HL-60/S4 treated with phorbol 12-myristate 13-acetate at 8.2 ng/mL for 4 days and 3 days (cell line): Measurements from ENCODE around the gene RUBCNL.

ENCODE experiments used
- in situ Hi-C: fragments of 300-500 bp; cut with MboI; formaldehyde crosslinking; loops from 2 replicates; pipeline ENCODE4 v1.15.0; 2022; ENCODE audit warnings: low sequenced_read_pairs

The RUBCNL gene

DNA sequence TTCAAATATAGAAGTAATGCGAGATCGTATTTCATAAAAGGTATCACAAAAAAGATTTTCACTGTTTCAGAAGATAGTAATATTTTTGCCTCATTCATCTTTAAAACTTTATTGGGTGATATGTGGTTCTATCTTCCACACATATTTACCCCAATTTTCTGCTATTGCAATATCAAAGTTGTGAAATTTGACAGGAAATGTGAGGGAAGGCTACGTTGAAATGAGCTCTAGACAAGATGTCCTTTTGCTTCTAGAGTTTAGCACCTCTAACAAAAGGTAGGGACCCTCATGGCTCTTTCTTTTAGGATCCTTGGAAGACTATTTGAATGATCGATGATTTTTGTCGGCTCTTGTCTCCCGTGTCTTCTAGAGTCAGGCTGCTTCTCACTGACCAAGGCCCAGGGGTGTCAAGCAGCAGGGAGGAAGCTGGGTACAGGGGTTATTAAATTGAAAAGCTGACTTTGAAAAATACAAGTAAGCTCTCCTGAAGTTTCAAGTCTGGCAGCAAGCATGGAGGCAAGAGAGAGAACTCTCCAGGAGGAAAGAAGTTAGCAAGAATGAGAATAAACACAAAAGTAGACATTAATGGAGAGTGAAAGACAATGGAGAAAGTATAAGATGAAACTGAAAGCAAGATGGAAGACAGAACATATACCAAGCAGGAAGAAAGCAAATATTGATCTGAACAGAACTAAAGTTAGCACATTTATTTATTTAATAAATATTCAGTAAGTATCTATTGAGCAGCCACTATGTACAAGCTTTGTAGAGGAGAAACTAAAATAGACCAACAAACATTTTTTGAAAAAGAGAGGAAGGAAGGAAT lies 73.4 kb downstream of the RUBCNL start:
- in situ Hi-C loops = loop anchor here (25.0 kb wide), 1 partner anchor 701 kb away; the partner anchor contains the start of gene ERICH6B

DNA sequence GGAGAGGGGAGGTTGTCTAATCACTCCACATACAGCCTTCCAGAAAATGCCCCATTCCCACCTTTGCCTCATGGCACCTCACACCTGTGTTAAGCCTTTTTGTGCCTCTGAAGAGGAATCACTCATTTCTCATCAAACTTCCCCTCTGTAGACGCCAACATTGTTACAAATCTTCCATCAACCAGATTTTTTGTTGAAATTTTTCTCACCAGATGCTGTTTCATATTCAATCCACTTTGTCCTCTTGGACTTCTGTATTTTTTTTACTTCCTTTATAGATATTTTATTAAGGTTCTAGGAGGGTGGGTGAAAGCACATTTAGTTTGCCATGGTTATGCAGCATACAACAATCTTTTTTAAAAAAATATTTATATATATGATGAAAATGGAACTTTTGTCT lies 74.0 kb downstream of the RUBCNL start:
- in situ Hi-C loops = loop anchor here (25.0 kb wide), 1 partner anchor 701 kb away; the partner anchor contains the start of gene ERICH6B

DNA sequence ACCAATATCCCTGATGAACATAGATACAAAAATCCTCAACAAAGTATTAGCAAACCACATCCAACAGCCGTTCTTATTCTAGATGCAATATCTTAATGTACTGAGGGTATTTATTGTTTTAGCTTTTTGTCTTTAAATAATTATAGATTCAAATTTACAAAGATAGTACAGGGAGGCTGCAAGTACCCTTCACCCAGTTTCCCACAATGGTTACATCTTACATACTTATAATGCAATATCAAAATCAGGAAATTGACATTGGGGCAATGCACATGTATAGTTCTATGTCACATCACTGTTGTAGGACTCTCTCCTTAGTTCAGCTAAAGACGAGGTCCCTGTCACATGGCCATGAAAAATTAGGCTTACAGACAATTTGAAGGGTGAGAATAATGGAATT lies 75.8 kb downstream of the RUBCNL start:
- in situ Hi-C loops = loop anchor here (25.0 kb wide), 1 partner anchor 699 kb away; the partner anchor contains the start of gene ERICH6B

DNA sequence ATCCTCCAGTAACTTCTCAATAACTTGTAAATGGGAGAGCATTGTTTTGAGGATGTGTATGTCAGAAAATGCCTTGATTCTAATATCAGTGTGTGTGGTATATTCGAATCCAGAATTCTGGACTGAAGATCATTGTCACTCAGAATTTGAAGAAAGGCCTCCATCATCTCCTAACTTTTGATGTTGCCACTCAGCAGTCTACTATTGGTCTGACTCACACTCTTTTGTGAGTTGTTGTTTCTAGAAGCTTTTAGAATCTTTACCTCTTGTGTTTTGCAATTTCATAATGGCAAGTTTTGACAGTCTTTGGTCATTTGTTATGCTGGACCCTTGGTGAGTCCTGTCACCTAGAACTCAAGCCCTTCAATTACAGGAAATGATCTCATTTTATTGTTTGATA lies 77.0 kb downstream of the RUBCNL start:
- in situ Hi-C loops = loop anchor here (25.0 kb wide), 1 partner anchor 698 kb away; the partner anchor contains the start of gene ERICH6B

DNA sequence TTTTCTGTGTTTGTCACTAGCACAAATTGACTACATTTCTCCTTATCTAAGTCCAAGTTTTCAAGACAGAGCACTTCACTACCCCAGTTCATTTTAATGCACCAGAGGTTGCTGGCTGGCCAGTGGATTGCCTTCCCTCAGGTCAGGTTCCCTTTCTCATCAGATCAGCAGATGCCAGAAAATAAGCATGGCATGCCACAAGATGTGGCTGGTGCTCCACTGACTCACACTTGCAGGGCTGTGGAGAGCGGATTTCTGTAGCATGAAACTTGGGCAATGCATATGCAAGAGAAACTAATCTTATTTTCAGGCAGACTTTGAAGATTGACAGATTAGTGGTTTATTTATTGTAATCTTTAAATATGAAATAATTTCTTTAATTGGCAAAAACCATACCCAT lies 79.5 kb downstream of the RUBCNL start:
- in situ Hi-C loops = loop anchor here (25.0 kb wide), 1 partner anchor 695 kb away; the partner anchor contains the start of gene ERICH6B

DNA sequence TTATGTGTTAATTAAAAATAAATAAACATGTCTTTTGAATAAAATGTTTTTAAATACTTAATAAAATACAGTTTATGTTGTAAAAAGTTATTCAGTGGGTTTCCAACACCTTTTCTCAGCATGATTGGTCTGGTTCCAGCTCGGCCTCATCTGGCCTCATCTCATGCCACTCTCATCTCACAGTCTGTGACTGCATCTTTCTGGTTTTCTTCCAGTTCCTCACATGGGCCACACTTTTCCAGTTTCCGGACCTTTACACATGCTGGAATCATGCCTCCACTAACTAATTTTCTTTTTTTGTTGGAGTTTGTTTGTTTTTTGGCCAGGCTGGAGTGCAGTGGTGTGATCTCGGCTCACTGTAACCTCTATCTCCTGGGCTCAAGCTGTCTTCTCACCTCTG lies 82.5 kb downstream of the RUBCNL start:
- in situ Hi-C loops = loop anchor here (25.0 kb wide), 1 partner anchor 692 kb away; the partner anchor contains the start of gene ERICH6B

DNA sequence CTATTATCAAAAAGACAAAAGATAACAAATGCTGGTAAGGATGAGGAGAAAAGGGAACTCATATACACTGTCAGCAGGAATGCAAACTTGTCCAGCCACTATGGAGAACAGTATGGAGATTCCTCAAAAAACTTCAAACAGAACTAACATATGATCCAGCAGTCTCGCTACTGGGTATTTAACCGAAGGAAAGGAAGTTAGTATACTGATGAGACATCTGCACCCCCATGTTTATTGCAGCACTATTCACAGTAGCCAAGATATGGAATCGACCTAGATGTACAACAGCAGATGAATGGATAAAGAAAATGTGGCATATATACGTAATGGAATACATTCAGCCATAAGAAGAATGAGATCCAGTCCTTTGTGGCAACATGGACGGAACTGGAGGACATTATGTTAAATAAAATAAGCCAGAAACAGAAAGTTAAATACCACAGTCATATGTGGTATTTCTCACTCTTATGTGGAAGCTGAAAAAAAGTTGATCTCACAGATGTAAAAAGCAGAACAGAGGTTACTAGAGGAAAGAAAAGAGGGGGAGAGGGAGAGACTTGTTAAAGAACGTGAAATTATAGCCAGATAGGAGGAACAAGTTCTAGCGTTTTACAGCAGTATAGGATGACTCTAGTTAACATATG lies 83.2 kb downstream of the RUBCNL start:
- in situ Hi-C loops = loop anchor here (25.0 kb wide), 1 partner anchor 692 kb away; the partner anchor contains the start of gene ERICH6B

DNA sequence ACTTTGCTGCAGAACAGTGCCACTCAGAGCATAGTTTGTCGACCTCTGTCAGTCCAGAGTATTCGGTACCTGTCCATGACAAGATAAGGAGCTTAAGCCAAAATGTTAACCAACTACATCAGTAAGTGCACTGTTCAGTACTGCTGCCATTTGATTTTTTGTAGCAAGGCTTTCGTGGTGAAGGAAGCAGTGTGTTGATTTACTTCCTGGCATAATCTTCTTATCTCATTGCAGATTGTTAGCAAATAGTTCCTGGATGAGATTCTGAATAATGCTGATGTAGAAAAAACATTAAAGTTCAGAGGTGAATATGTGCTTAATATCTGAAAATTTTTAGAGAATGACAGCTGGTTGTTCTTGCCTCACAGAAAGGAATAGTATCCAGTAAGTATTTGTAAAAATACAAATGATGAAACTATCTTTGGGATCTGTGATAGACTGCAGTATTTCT lies 89.7 kb downstream of the RUBCNL start:
- in situ Hi-C loops = loop anchor here (25.0 kb wide), 1 partner anchor 135 kb away; no protein-coding TSS in a partner anchor

DNA sequence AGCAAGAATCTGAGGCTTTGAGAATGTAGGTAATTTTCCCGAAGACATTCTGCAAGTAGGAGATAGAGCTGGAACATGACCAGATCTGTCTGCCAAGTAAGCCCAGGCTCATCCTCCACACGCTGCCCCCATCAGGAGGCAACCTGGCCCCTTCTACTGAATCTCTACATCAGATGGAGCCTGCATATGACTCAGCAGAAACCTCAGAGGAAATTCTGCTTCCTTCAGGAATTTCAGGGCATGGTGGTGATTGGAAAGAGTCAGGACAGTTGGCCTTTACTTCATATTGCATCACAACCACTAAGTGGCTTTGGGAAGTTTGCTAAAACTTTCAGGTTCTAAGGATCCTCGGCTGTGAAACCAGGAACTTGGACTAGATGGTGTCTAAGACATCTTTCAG lies 90.1 kb downstream of the RUBCNL start:
- in situ Hi-C loops = loop anchor here (25.0 kb wide), 1 partner anchor 135 kb away; no protein-coding TSS in a partner anchor

DNA sequence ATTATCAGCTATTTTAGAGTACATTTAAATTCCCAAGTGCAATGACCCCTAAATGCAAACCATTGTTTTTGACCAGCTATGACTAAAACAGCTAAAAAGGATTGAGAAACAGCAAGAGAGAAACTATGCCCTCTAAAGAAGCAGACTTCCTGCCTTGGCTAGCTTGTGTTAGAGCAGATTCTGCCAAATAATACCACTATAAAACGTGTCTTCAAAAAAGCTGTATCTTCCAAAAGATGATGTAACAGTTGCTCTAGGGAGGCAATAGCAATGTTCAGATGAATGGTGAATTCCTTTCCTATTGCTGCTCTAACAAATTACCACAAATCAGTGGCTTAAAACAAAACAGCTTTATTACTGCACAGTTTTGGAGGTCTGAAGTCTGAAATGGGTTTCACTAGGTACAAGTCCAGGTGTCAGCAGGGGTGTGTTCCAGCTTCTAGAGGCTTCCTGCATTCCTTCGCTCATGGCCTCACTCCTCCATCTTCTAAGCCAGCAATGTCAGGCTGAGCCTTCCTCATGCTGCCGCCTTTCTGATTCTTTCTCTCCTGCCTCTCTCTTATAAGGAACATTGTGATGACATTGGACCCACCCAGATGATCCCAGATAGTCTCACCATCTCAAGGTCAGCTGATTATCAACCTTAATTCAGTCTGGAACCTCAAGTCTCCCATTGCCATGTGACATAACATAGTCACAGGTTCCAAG lies 90.8 kb downstream of the RUBCNL start:
- in situ Hi-C loops = loop anchor here (25.0 kb wide), 1 partner anchor 134 kb away; no protein-coding TSS in a partner anchor

DNA sequence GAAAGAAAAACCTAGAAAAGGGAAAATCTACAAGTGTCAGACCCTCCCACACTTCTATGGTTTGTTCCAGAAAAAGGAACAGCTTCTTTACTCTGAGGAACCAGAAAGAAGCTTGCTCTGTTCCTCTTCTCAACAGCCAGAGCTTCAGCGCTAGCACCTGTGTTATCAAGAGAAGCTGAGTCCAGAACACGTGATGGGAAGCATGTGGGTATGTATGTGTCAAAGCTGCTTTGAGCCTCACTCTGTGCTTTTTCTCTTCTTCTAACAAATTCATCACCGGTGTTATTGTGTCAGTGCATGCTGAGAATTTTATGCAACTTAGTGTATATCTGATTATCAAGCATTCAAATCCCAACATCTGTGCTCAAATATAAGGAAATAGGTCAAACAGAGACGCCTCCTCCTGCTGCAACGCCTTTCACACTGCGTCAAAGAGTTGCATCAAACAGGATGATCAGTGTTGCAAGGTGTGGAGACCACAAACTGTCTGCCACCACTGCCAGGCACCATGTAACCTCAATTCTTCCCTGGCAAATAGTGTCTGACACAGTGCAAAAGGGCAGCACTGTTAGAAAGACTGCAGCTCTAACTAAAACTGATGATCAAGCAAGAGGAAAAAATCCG lies 91.4 kb downstream of the RUBCNL start:
- in situ Hi-C loops = loop anchor here (25.0 kb wide), 1 partner anchor 133 kb away; no protein-coding TSS in a partner anchor

DNA sequence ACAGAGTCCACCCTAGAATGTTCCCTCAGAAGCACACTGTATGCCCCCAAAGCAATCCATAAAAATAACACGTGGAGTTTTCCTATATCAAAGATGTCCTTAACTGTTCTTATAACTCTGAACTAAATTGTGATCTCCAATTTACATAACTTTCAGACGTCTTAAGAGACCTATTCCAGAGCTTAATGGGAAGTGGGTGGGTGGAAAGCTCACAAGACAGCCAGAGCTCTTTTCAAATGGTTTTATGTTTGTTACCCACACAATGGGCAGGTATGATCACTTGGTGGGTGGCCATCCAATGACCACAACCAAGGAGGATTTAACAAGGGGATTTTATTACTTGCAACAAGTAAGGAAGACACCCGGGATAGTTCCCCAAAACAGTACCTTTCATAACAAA lies 93.6 kb downstream of the RUBCNL start:
- in situ Hi-C loops = loop anchor here (25.0 kb wide), 1 partner anchor 131 kb away; no protein-coding TSS in a partner anchor
